Measurements from ENCODE around the gene ACOXL.

ACOXL gene

DNA sequence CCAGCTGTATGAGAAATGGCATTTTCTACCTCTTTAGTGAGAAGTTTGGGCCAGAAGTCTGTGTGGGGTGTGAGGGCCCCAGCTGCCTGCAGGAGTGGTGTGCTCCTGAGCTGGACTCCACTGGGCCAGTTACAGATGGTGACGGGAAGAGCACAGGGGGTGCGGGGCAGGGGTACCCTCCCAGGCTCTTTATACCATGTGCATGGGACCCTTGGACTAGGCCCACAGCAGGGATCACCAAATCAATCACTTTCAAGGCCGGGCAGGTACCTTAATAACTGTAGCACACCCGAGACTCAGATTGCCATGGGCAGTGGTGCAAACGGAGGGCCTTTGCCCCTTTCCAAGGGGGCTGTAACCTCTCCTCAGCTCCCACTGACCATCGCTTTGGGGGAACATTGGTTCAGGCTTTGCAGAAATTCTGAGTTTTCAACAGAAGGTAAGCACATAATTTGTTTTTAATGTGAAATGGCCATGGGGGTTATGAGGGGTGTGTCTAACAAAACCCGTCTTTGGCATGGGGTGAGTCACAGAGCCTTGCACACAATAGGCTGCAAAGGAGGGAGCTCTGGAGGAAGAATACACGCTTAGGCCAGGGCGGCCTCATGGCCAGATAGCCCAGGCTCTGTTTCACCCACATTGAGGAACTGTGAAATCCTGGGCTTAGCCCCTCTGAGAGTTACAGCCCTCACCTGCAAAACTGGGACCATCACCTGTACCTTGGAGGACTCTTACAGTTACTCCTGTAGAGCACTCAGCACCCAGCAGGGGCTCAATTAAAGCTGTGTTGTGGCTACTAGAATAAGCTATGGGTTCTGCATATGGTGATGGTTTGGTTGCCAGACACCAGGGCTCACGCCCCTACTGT, 247.3 kb downstream of the ACOXL start:
- no peak for DNase-seq

- DNase-seq, result no peak
These were observed 248.1 kb downstream of the ACOXL start for GRCh38 chr2:110980339-110981062.

DNA sequence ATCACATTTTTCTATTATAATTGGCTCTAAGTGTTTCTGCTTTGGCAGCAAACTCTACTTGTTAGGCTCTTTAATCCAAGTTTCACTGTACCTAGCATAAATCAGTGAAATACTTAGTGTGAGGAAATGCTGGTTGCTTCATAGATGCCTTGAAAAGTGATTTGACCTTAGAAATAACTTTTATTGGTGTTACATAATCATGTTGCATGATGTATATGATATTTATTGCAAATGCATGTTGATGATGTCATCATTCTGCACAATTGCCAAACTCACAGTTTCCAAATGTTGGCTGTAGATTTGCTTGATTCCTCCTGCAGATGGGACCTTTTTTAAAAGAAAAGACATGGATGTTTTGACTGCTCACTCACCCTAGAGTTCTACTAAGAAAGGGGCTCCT, 250.8 kb downstream of the ACOXL start:
- DNase-seq, result no peak

DNA sequence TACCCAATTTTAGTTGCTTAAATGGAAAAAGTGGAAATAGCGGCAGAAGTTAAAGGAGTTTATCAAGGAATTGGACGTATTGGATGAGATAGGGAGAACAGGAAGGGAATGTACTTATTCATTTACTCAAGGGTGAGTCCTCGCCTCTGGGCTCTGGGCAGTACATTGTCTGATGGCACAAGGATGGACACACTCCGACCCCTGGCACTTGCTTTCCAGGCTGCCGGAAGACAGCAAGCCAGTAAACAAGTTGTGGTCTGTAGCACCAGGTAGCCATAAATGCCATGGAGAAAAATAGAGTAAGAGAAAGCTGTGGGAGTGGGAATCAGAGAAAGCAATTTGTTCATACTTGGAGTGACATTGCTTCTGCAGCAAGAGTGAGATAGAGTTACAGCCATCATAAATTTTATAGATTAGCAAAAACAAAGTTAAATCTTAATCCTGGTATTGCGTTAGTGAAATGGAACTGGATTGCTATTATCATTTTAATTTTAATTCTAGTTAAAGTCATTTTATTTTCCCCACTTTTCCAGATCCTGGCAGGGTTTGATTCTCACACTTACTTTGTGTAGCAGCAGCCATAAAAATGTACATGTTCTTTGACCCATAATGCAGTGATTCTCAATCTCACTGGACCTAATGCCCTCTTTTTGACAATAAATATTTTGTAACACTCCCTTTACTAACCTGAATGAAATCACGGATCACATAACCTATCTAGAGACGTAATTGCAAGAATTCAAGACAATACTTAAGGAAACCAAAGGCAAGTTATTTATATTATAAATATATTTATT, 252.5 kb downstream of the ACOXL start:
- no peak for DNase-seq

GRCh38 chr2:110990440-110990839, 258.1 kb downstream of the ACOXL start:
- DNase-seq, result no peak

- DNase-seq, result no peak
These were observed 259.5 kb downstream of the ACOXL start for GRCh38 chr2:110991911-110992310.

GRCh38 chr2:110992886-110993285, 260.5 kb downstream of the ACOXL start:
- no peak for DNase-seq

DNA sequence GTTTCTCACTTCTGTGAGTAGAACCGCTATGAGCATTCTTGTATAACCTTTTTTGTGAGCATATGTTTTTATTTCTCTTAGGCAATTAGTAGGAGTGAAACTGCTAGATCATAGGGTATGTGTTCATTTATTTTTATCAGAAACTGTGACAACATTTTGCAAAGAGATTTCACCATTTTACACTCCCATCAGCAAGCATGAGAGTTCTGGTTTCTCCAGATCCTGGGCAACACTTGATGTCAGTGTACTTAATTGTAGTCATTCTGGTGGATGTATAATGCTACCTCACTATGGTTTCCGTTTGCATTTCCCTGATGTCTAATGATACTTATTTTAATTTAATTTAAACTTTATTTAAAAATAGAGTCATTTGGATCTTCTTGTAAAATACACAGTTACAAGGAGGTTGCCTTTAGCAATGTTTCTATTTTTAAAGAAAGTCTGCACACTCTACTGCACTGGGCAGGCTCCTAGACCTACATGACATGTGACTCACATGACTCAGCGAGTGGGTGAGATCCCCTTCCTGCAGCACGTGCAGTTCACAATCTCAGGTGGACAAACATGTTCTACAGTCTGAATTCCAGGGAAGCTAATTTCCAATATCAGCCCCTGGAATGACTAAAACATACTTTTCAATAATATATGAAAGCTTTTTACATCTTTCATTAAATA, 261.3 kb downstream of the ACOXL start:
- DNase-seq, result no peak

GRCh38 chr2:110994250-110994961, 262.0 kb downstream of the ACOXL start:
- DNase-seq, result no peak

DNA sequence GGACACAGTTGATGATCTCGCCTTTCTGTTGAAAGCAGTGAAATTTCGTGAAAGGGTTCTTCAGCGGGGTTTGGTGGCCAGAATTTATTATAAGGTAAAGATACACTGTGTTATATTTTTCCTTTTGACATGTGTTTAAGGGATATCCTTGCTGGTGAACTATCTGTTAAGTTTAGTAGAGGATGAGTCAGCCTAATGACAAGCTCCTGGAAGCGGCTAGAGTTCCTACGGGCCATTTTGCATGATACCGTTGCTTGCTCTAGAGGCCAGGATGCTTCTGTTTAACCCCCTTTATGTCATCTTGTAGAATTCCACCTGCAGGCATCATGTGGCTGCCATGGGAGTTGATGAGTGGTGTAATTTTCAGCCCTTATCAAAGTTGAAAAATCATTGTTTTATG, 263.5 kb downstream of the ACOXL start:
- DNase-seq, result no peak

GRCh38 chr2:110997331-110998045, 265.1 kb downstream of the ACOXL start:
- DNase-seq, result no peak

DNA sequence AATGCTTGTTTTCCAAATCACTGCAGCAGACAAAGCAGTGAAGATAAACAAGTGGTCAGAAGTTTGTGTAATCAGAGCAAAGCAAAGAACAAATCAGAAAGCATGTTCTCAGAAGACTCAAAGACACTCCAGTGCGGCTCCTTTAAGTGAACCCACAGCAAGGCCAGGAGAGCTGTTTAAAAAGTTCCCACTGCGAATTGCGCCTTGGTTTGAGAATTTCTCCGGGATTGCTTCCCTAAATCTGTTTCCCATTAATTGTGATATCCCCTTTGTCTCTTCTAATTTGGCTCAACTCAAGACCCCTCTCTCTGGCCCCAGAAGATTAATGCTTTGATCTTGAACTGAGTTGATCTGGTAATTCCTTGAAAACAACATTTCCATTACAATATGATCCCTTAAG, 265.9 kb downstream of the ACOXL start:
- no peak for DNase-seq

- DNase-seq, result no peak
These were observed 267.3 kb downstream of the ACOXL start for GRCh38 chr2:110999626-111000025.

- DNase-seq, result no peak
These were observed 272.9 kb downstream of the ACOXL start for GRCh38 chr2:111005307-111005706.

- DNase-seq, result no peak
These were observed 273.4 kb downstream of the ACOXL start for GRCh38 chr2:111005821-111006220.

- DNase-seq, result no peak
These were observed 275.6 kb downstream of the ACOXL start for GRCh38 chr2:111007757-111008688.

GRCh38 chr2:111011218-111011617, 278.8 kb downstream of the ACOXL start:
- no peak for DNase-seq

DNA sequence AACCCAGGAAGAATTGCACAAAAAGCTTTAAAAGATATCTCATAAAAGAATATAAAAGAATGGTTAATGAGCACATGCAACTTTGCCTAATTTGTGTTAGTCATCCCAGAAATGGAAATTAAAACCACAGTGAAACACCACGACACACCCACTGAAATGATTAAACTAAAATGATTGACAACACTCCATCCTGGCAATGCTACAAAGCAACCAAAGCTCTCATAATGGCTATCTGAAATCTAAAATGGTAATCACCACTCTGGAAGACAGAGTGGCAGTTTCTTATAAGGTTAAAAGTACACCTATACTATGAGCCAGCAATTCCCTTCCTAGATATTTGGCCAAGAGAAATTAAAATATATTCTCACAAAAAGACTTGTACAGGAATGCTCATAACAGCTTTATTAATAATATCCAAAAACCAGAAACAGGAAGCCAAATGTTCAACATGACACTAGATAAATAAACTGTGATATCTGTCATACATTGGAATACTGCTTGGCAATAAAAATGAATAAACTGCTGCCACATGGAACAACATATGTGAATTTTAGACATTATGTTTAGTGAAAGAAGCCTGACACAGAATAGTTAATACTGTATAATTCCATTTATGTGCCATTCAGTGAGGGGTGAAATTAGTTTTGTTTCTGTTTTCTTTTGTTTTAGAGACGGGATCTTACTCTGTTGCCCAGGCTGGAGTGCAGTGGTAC, 283.1 kb downstream of the ACOXL start:
- no peak for DNase-seq

GRCh38 chr2:111017034-111017622, 284.8 kb downstream of the ACOXL start:
- DNase-seq, result no peak

Data from activated naive CD4-positive, alpha-beta T cell treated with anti-CD3 and anti-CD28 coated beads, Interleukin-2, amount 50 U/mL, for 16 hours (primary cell).